ENCODE data around the gene PEDS1. TPM values are rescaled to one million over a fixed set of nuclear protein-coding genes. Genes with fewer than 3 reads are reported as not detected.

PEDS1 gene
- total and polyA plus RNA-seq, 2 of the 8 experiments (the other 6 are each of a cell fraction or from before 2014, with no cell fraction given), result 28.9 to 75.9 TPM

DNA sequence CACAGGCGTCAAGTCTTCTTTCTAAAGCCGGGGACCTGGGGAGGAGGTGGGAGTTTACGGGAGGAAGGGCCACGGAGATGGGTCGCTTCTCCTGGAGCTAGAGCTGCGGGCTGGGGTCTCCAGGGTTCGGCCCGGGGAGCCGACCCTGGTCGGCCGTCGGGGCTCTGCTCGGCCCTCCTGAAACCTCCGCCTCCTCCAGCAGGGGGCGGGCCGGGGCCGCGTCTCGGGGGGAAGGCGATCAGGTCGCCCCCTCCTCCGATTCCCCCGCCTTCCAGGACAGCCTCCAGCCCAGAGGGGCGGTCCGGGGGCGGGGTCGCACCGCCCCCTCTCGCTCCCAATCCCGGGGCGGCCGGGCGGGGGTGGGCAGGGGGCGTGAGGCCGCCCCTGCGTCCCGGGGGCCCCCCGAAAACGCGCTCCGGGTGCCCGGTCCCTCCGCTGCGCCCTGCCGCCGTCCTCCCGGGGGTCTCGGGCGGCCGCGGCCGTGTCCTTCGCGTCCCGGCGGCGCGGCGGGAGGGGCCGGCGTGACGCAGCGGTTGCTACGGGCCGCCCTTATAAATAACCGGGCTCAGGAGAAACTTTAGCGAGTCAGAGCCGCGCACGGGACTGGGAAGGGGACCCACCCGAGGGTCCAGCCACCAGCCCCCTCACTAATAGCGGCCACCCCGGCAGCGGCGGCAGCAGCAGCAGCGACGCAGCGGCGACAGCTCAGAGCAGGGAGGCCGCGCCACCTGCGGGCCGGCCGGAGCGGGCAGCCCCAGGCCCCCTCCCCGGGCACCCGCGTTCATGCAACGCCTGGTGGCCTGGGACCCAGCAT is 36.9 kb upstream of the PEDS1 start, which contains the start of gene CEBPB (continued):
- TF ChIP-seq, protein P1, sequence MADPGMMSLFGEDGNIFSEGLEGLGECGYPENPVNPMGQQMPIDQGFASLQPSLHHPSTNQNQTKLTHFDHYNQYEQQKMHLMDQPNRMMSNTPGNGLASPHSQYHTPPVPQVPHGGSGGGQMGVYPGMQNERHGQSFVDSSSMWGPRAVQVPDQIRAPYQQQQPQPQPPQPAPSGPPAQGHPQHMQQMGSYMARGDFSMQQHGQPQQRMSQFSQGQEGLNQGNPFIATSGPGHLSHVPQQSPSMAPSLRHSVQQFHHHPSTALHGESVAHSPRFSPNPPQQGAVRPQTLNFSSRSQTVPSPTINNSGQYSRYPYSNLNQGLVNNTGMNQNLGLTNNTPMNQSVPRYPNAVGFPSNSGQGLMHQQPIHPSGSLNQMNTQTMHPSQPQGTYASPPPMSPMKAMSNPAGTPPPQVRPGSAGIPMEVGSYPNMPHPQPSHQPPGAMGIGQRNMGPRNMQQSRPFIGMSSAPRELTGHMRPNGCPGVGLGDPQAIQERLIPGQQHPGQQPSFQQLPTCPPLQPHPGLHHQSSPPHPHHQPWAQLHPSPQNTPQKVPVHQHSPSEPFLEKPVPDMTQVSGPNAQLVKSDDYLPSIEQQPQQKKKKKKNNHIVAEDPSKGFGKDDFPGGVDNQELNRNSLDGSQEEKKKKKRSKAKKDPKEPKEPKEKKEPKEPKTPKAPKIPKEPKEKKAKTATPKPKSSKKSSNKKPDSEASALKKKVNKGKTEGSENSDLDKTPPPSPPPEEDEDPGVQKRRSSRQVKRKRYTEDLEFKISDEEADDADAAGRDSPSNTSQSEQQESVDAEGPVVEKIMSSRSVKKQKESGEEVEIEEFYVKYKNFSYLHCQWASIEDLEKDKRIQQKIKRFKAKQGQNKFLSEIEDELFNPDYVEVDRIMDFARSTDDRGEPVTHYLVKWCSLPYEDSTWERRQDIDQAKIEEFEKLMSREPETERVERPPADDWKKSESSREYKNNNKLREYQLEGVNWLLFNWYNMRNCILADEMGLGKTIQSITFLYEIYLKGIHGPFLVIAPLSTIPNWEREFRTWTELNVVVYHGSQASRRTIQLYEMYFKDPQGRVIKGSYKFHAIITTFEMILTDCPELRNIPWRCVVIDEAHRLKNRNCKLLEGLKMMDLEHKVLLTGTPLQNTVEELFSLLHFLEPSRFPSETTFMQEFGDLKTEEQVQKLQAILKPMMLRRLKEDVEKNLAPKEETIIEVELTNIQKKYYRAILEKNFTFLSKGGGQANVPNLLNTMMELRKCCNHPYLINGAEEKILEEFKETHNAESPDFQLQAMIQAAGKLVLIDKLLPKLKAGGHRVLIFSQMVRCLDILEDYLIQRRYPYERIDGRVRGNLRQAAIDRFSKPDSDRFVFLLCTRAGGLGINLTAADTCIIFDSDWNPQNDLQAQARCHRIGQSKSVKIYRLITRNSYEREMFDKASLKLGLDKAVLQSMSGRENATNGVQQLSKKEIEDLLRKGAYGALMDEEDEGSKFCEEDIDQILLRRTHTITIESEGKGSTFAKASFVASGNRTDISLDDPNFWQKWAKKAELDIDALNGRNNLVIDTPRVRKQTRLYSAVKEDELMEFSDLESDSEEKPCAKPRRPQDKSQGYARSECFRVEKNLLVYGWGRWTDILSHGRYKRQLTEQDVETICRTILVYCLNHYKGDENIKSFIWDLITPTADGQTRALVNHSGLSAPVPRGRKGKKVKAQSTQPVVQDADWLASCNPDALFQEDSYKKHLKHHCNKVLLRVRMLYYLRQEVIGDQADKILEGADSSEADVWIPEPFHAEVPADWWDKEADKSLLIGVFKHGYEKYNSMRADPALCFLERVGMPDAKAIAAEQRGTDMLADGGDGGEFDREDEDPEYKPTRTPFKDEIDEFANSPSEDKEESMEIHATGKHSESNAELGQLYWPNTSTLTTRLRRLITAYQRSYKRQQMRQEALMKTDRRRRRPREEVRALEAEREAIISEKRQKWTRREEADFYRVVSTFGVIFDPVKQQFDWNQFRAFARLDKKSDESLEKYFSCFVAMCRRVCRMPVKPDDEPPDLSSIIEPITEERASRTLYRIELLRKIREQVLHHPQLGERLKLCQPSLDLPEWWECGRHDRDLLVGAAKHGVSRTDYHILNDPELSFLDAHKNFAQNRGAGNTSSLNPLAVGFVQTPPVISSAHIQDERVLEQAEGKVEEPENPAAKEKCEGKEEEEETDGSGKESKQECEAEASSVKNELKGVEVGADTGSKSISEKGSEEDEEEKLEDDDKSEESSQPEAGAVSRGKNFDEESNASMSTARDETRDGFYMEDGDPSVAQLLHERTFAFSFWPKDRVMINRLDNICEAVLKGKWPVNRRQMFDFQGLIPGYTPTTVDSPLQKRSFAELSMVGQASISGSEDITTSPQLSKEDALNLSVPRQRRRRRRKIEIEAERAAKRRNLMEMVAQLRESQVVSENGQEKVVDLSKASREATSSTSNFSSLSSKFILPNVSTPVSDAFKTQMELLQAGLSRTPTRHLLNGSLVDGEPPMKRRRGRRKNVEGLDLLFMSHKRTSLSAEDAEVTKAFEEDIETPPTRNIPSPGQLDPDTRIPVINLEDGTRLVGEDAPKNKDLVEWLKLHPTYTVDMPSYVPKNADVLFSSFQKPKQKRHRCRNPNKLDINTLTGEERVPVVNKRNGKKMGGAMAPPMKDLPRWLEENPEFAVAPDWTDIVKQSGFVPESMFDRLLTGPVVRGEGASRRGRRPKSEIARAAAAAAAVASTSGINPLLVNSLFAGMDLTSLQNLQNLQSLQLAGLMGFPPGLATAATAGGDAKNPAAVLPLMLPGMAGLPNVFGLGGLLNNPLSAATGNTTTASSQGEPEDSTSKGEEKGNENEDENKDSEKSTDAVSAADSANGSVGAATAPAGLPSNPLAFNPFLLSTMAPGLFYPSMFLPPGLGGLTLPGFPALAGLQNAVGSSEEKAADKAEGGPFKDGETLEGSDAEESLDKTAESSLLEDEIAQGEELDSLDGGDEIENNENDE (IDR thresholded peaks at IDR 0.05; ENCODE audit: insufficient replicate concordance, low read length), result no peak
- TF ChIP-seq POU5F1 (IDR thresholded peaks at IDR 0.05; ENCODE audit: low read depth, low read length) (no peak), SAP30 (IDR thresholded peaks at IDR 0.05; ENCODE audit: insufficient read depth, insufficient replicate concordance, low read length) (no peak), TBP (IDR thresholded peaks at IDR 0.05; ENCODE audit: low read depth, low read length) (peak; percentile 86; the same call in 1 of the 2 replicates), CTBP2 (IDR thresholded peaks at IDR 0.05; ENCODE audit: borderline replicate concordance, insufficient read depth, insufficient read length, low read length) (no peak), KDM5A (IDR thresholded peaks at IDR 0.05; ENCODE audit: low read length) (no peak), CREB1 (IDR thresholded peaks at IDR 0.05) (no peak), SIN3A (conservative IDR thresholded peaks at IDR 0.05 in 1 of 2, IDR thresholded peaks at IDR 0.05 in 1 of 2; ENCODE audit: low read depth in 1 of 2, low read length in 2 of 2) (no peak), CHD1 (IDR thresholded peaks at IDR 0.05; ENCODE audit: low read depth, low read length) (no peak)
